GM19455 (cell line): ENCODE data around the gene FAM161A.
"Not testable (repeated sequence)": the region's sequence is repeated elsewhere in the genome, so short reads cannot be mapped to it uniquely, and the experiment has no call there.

Experiments used
- ATAC-seq: cut with Tn5 transposase; IDR thresholded peaks from one replicate; pipeline ENCODE4 v1.9.1; 2021; ENCODE audit not compliant: unreplicated experiment

Gene FAM161A

DNA sequence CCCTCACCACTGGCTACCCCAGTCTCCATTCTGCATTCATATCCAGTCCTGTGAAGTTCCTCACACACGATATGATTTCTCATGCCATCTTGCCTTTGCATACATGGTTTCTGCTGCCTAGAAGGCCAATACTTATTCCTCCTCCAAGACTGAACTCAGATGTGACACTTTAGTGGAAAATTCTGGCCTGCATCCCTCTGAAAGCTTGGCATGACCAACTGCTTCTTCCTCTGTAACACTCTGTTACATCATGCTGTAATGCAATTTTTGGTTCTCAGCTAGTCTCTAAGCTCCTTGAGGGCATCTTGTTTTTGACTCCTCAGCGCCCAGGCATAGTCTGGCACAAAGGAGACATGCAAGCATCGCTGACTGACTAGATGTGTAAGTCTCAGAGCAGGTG is 12.6 kb downstream of the FAM161A start:
- ATAC-seq, result no peak

DNA sequence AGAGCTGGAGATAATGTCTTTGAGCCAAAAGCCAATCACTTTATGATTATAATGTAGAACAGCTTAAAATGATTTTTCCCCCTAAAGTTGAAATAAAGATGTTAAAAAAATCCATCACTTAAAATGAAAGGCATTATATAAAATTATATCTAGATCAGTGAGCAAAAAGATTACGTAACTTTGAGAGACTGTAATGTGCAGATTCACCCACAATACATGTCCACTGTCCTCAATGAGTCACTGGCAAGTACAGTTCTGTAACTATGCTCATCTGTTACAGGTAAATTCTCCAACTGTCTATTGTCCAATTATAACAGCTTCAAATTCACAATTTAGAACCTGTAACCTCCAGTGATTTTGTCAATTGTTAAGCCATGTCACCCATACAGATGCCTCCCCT is 19.0 kb downstream of the FAM161A start:
- no peak for ATAC-seq

DNA sequence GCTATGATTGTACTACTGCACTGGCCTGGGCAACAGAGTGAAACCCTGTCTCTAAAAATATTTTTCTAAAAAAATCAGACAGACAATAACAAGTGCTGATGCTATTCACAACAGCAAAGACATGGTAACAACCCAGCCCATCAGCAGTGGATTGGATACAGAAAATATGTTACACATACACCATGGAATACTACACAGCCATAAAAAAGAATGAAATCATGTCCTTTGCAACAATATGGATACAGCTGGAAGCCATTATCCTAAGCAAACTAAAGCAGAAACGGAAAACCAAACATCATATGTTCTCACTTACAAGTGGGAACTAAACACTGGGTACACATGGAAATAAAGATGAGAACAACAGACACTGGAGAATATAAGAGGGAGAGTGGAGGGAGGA is 19.9 kb downstream of the FAM161A start:
- no peak for ATAC-seq

DNA sequence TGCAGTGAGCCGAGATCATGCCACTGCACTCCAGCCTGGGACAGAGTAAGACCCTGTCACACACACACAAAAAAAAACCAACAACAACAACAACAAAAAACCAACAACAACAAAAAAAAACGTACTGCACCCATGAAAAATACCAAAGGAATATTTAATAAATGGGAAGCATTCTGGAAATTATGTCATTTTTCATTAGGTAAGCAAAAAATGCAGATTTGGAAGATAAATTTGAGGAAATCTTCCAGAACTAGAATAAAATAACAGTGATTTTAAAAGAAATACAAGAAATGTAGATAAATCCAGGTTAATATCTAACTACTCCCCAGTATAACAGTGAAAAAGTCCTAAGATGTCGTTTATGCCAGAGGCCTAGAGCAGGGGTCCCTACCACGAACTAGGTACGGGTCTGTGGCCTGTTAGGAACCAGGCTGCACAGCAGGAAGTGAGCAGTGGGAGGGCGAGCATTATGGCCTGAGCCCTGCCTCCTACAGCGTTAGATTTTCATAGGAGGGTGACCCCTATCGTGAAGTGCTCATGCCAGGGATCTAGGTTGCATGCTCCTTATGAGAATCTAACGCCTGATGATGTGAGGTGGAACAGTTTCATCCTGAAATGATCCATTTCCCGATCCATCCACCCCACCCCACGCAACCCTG is 21.5 kb downstream of the FAM161A start:
- no peak for ATAC-seq

DNA sequence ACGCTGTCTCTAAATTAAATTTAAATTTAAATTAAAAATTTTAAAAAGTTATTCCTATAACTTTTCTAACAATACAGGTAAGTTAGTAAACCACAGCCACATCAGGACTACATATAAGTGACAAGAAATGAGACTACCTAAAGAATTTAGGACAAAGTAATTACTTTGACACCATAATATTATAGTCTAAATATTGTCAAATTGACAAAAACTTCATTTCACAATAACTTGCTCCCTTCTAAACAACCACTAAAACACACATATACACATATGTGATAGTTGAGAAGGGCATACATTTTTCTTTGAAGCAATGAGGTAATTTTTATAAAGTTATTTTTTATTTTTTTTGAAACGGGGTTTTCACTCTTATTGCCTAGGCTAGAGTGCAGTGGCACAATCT is 31.6 kb downstream of the FAM161A start:
- ATAC-seq, result no peak

- ATAC-seq, result no peak
These were observed 37.1 kb downstream of the FAM161A start for GRCh38 chr2:61816480-61817355.

GRCh38 chr2:61814539-61815160 is 39.2 kb downstream of the FAM161A start:
- no peak for ATAC-seq

DNA sequence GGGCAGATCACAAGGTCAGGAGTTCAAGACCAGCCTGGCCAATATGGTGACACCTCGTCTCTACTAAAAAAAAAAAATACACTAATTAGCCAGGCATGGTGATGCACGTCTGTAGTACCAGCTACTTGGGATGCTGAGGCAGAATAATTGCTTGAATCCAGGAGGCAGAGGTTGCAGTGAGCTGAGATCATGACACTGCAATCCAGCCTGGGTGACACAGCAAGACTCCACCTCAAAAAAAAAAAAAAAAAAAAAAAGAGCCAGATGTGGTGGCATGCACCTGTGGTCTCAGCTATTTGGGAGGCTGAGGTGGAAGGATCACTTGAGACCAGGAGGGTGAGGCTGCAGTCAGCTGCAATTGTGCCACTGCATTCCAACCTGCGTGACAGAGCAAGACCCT is 40.5 kb downstream of the FAM161A start:
- ATAC-seq, result not testable (repeated sequence)

GRCh38 chr2:61811821-61812220 is 42.0 kb downstream of the FAM161A start:
- ATAC-seq, result no peak

DNA sequence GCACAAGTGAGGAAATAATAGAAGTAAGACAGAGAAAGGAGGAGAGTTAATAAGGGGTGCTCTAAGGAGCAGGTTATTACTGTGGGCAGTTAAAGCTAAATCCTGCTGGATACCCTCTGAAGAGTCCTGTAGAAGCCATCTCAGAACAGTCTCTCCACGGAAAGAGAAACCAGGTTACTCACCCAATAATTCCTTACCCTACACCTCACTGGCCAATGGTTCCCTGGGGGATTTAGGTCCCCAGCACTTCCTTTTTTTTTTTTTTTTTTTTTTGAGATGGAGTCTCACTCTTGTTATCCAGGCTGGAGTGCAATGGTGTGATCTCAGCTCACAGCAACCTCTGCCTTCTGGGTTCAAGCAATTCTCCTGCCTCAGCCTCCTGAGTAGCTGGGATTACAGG is 43.7 kb downstream of the FAM161A start:
- ATAC-seq, result not testable (repeated sequence)

DNA sequence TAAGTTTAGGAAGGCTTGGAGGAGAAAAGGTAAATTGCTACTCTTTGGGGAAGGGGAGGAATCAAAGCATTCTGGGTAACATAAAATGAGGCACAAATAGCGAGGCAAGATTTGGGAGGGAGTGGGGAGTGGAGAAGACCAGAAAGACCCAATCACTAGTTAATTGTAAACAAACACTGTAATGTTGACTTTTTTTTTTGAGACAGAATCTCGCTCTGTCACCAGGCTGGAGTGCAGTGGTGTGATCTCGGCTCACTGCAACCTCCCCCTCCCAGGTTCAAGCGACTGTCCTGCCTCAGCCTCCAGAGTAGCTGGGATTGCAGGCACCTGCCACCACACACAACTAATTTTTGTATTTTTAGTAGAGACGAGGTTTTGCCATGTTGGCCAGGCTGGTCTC is 45.2 kb downstream of the FAM161A start:
- ATAC-seq, result not testable (repeated sequence)

DNA sequence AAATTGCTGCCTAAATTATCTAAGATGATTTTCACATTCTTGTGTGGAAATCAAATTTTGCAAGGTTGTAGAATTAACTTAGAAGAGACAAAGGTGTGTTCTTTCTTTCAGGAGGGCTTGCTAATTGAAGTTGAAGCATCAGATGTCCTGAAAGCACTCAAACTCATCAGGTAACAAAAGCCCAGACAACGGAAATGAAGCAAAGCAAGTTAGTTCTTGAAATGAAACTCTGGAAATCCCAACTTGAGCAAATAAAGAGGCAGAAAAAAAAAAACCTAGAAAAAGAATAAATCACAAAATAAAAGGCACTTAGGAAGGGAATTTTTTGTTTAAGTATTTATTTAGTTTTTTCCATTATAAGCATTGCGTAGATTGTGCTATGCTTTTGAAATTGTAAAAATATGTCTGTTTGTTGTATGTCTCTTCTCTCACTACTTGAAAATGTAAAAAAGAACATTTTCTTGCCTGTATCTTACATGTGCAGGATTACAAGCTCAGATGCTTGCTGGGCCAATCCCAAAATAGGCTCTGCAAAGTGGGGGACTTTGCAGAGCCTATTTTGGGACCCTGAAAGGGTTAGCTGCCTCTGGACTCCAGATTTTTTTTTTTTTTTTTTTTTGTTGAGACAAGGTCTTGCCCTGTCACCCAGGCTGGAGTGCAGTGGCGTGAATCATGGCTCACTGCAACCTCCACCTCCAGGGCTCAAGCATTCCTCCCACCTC is 46.7 kb downstream of the FAM161A start:
- ATAC-seq, result no peak

DNA sequence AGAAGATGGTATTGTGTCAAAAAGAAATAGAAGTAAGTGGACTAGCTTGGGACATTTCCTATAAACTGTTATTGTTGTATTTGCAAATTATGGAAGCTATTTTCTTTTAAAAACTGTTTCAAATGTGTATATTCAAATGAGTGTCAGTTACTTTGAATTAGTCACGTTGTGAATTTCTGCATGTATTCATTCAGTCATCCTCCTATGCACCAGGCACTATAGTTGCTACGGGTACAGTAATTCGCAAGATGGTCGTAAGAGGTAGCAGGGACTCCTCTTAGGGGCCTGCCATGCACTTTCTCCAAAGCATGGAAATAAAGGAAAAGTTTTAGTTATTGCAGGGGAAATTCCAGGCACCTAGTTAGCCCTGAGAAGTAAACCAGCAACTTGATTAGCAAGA is 51.3 kb downstream of the FAM161A start:
- no peak for ATAC-seq

DNA sequence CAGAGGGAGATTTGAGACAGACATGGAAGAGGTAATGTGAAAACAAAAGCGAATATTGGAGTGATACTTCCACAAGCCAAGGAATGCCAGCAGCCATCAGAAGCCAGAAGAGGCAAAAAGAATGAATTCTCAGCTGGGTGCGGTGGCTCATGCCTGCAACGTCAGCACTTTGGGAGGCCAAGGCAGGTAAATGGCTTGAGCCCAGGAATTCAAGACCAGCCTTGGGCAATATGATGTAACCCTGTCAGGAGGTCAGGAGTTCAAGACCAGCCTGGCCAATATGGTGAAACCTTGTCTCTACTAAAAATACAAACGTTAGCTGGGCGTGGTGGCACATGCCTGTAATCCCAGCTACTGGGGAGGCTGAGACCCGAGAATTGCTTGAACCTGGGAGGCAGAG is 54.8 kb downstream of the FAM161A start:
- no peak for ATAC-seq

- not testable (repeated sequence) for ATAC-seq
These were observed 56.4 kb downstream of the FAM161A start for GRCh38 chr2:61797446-61797845.

DNA sequence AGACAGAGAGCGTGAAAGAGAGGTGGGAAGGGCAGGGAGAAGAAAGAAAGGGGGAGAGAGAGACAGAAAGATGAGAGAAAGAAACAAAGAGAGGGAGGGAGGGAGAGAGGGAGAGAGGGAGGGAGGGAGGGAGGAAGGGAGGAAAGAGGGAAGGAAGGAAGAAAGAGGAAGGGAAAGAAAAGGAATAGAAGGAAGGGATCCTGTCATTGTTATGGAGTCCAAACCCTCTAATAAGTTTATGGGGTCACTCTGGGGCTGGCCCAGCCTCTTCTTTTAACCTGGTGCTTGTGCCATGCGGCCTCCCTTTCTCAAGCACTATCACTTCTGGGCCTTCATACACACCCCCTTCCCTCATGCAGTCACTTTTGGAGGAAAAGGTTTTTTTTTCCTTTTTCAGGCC is 58.5 kb downstream of the FAM161A start:
- ATAC-seq, result no peak

DNA sequence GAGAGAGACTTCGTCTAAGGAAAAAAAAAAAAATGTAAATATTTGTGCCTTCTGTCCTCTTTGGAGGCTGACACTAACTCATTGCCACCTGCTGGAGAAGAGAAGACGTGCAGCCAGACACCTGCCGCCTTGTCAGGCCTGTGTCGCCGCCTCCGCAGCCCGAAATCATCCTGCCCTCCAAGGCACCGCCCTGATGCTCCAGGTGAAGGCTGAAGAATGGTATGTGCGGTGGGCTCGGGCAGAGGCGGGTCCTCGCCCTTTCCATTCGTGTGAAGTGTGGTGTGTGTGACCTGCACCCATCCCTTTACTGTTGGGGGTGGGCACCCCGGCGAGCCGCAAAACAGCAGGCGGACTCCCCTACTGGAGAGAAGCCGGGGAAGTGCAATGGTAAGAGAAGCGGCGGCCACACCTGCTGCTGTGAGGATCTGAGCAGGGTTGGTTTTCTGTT is 60.4 kb downstream of the FAM161A start:
- ATAC-seq, result peak; percentile 90

- no peak for ATAC-seq
These were observed 61.4 kb downstream of the FAM161A start for GRCh38 chr2:61792355-61792890.

DNA sequence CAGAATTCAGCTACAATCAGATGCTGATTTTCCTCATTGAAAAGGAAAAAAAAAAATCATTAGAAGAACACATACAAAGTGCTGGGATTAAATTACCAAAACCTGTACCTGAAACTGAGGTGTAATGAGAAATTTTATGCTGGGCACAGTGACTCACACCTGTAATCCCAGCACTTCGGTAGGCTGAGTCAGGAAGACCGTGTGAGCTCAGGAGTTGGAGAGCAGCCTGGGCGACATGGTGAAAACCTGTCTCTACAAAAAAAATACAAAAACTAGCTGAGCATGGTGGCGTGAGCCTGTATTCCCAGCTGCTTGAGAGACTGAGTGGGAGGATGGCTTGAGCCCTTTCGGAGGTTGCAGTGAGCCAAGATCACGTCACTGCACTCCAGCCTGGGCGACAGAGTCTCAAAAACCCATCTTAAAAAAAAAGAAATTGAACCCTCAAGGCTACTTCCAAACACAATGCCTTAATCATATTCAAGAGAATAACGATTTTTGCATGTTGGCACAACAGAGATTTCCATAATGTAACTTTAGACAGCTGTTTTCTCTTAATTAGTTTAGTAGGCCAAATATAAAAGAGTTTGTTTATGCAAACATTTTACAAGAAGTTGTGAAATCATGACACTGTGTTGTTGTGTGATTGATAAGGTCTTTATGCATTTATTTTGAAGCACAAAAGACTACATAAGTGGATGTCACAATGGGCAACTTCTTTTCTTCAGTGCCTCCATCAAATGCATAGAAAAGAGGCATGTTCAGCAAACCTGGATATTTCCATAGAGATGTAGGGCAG is 63.9 kb downstream of the FAM161A start:
- no peak for ATAC-seq

- ATAC-seq, result no peak
These were observed 65.8 kb downstream of the FAM161A start for GRCh38 chr2:61787941-61788563.
